GM19452 (cell line): ENCODE measurements around the gene DGKH.
"Not testable (repeated sequence)": the region's sequence is repeated elsewhere in the genome, so short reads cannot be mapped to it uniquely, and the experiment has no call there.

ENCODE experiments used
- ATAC-seq: cut with Tn5 transposase; IDR thresholded peaks from one replicate; pipeline ENCODE4 v1.9.1; 2021; ENCODE audit not compliant: unreplicated experiment

DGKH gene

DNA sequence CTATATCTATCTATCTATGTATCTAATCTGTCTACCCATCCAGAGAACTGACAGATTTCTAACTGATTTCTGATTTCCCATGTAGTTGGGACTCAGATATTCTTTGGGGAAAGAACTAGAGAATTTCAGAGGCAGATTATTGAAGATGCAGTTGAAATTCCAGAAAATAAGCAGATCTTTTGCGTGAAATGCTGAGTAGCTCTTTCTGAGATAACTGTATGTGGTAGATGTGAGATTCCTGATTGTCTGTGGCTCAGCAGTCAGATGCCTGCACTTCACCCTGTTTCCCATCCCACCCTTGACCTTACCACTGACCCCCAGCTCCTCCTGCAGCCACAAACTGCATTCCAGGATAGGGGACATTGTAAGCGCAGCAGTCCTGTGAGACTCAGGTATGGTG lies 61.5 kb downstream of the DGKH start:
- no peak for ATAC-seq

DNA sequence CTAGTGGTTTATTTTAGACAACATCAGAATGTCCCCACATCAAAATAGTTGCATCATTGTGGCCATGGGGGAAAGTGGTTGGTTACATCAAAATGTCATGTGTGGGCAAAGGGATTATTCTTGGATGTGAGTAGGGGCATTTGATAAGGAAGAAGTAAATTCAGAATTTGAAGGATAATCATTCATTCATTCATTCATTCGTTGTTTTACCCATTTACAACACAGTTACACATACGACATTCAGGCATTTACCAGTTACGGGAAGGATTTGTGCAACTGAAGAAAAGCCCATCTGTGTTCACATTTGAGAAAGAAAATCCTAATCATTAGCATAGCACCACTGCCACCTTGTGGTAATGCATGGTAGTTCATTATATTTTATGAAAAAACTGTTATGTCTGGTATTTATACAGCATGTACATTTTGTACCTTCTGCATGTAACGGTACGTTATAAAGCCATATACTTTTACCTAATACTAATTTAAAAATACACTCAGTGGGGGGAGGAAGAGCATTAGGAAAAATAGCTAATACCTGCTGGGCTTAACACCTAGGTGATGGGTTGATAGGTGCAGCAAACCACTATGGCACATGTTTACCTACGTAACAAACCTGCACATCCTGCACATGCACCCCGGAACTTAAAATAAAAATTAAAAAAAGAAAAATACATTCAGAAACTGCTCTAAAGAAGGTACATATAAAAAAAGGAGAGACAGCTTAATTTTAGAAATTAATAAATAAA lies 62.1 kb downstream of the DGKH start:
- no peak for ATAC-seq

DNA sequence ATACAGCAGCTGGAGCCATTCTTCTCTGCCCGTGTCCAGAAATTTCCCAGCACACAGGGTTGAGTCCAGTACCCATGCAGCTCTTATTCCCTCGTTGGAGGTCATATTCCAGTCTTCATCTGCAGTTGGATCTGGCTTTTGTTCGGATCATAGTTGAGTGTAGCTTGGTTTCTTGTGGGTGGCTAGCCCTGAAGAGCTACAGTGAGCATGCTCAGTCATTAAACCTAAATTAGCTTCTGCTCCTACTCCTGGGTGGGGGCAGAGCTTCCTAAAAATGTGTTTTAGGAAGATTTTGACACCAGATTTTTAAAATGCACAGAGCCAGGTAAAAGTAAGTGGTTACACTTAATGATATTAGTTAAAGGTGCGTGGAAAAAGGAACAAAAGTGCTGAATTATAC lies 64.4 kb downstream of the DGKH start:
- no peak for ATAC-seq

DNA sequence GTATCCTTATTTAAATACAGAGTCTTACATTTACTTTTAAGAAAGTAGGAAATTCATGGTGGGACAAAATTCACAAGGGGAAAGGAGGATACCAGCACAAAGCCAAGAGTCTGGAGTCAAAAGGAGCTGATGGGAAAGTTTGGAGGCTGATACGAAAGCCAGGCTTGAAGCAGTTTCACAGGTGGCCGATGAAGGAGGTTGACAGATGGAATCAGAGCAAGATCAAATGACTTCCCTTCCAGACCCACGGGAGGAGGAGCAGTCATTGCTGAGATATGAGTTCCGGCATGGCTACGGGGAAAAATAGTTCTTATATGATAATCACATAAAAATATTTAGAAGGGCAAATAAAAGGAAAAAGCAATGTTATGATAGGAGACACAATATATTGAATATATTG lies 65.0 kb downstream of the DGKH start:
- no peak for ATAC-seq

DNA sequence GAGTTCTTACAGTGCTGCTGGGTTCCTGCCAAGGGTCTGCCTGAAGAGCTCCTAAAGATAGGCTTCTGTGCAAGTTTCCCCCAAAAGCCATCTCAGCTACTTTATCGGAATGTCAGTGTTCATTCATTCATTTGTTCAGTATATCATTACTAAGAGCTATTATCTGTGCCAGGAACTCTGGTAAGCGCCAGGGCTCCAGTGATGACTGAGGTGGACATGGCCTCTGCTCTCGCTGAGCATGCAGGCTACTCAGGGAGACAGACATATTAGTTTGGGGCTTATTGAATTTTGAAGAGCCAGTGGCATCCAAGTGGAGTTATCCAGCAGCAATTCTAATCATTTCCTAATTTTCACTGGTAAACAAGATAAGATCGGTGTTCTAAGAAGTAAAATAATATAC lies 65.8 kb downstream of the DGKH start:
- no peak for ATAC-seq

DNA sequence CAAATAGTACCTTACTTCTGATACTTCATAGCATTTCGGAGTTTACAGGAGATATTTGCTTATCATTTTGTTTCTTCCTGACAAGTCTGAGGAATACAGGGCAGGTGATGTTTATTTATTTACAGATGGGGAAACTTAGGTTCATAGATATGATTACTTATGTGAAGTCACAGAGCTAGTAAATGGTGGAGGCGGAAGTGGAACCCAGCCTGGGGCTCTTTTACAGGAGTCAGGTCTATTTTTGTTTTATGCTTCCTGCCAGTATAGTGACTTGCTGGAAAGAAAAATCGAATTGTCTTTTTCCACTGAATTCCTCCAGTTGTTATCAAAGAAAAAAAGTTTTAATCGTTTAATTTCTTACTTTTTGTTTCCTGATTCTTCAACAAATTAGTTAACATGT lies 66.5 kb downstream of the DGKH start:
- ATAC-seq = no peak

DNA sequence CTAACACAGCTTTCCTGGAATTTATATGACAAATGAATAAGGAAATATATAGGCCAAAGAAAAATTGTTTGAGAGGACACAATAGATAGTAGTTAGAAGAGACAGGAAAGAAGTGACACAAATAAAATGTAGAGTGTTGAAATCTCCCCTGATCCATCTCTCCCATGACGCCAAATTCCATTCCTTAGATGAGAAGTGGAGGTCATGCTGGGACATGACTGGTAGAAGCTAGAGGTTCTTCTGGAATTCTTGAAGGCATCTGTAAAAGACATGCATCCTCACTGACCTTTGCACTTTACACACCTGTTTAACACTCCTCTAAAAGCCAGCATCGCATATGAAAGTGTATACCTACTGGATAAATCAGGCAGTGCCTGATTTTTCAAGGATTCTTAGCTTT lies 67.8 kb downstream of the DGKH start:
- no peak for ATAC-seq

DNA sequence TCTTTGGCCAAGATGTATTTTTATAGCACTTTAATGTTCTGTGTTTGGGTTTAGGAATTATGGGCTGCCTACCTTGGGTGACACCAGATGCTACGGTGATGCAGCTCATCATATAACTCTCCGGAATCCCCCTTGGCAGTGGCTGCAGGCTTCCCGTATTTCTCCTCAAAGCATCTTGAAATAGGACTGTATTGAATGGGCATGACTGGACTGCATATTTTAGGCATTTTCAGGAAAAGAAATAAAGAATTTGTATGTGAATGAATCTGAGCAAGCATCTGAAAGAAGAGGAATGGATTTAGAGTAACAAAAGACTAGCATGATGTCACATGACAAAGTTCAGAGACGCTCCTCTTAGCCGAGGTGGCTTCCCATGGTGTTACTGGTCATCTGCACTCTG lies 70.6 kb downstream of the DGKH start:
- ATAC-seq = no peak

DNA sequence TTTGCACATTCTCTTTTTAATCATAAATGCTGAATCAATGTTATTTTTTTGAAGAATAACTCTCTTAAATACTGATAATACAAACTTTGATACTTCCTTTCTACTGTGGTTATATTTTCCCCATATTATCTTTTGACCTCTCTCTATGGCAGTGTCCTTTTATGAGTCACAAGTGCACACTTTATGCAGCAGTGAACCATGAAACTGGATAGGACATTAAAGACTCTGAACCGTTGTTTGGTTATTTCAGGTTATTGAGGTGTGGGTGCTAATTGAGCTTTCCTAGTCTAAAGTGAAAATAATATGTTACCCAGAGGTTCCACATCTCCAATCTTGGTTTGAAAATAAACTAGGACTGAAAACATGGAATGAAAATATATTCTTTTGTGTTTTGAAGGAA lies 71.4 kb downstream of the DGKH start:
- no peak for ATAC-seq

DNA sequence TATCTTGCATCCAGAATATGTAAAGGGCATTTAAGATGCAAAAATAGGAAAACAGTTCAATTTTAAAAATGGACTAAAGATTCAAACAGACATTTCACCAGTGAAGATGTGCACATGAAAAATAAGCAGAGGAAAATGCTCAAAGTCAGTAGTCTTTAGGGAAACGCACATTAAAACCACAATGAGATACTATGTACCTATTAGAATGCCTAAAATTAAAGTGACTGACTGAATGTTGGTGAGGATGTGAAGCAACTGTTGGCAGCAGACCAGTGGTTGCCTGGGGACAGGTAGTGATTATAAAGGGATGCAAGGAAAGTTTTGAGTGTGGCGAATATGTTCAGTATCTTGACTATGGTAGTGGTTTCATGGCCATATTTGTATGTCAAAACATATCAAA lies 75.2 kb downstream of the DGKH start:
- no peak for ATAC-seq

DNA sequence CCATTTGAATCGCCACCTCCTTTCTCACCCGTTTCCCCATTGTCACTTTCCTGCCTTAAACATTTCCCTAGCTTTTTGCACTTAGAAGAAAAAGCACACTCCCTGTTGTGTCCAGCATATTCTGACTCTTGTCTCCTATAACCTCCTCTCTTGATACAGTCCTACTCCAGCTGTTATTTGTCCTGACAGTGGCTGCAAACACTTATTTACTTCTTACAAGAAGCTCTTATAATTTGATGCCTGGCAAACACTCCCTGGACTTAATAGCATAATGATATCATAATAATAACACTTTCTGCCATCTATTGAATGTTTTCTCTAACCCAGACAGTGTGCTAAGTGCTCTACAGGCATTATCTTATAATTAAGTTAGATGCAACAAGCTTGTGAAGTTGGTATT lies 76.6 kb downstream of the DGKH start:
- ATAC-seq = no peak

DNA sequence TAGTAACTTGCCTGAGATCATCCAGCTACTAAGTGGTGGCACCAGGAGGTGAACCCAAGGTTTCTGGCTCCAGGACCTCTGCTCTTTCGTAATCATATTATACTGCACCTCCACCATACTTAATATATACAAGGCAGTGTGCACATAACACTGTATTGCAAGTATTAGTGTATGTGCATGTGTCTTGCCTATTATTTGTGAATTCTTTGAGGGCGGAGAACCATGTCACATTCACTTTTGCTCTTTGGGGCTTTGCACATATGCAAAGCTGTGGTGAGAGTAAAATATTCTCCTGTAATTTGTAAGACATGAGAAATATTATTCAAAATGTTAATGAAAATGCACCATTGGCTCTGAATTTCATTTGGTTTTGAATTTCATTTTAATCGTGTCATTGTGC lies 78.6 kb downstream of the DGKH start:
- no peak for ATAC-seq

DNA sequence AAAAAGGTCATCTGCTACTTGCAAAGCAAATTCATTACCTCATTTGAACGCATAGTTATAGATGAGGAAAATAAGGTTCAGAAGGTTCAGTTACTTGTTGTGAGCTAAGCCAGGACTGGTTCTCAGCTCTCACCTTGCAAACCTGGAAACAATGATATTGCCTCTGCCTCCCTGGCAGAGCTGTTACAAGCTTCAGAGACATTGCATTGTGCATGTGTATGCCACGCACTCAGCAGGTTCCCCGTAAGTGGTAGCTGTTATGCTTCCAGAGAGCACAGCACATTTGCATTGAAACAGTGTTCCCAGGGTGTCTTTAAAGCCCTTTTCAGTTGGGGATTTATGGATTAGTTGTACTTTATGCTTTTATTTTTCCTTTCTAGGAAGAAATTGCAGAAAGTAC lies 80.6 kb downstream of the DGKH start:
- no peak for ATAC-seq

DNA sequence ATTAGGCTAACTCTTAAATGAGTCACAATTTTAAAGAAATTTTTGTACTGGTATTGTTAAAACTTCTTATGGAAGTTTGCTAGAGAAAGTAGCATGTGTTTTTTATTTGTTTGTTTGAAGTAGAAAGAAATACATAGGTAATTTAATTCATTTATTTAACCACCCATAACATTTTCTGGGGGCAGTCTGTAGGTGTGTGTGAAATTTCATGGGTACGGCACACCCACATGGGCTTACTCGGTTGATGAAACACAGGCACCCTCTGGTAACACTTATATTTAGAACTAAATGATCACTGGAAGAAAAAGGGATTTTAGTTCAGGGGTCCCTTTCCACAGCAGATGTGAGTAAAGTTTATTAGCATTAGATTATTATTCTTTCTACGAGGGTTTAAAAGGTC lies 88.1 kb downstream of the DGKH start:
- ATAC-seq = no peak

DNA sequence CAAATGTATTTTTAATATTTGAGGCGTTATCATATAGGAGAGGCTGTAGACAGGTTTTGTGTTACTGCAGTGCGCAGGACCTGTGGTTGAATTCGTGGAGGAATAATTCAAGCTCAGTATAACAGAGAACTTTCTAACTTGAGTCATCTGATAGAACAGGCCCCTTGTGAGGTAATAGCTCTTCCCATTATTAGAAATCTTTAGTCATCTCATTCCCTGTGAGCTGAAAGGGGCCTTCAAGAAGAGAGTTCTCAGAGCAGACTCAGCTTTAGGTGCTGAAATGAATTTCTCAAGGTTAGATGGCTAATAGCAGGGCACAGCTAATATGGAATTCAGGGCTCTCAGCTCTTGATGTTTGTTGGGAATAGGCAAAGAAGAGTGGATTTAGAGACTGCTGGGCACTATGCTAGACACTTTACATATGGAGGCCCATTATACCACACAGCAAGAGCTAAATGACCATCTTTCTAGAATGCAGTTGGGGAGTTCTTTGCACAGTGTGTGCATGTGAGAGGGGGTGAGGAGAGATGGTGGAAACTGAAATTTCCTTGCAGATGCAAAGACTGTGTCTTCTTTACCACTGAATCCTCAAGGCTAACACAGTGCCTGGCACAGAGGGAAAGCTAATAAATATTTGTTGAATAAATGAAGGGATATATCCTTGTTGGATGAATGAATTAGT lies 89.5 kb downstream of the DGKH start:
- ATAC-seq = no peak

DNA sequence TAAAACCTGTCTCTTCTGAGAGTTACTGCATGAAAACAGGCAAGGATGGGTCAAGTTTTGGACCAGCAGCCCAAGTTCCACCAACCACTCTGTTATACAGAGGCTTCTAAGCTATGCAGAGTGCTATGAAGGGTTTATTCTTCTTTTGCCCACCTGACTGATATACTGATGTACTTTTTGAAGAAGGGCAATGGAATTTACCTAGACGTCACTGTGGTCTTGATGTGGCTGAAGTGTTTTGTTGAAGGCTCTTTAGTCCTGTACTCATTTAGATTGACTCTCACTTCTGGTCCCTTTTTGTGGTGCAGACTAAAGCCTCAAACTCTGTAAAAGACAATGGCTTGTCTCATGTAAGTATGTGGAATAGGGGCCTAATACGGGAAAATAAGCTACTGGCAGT lies 92.0 kb downstream of the DGKH start:
- ATAC-seq = no peak

DNA sequence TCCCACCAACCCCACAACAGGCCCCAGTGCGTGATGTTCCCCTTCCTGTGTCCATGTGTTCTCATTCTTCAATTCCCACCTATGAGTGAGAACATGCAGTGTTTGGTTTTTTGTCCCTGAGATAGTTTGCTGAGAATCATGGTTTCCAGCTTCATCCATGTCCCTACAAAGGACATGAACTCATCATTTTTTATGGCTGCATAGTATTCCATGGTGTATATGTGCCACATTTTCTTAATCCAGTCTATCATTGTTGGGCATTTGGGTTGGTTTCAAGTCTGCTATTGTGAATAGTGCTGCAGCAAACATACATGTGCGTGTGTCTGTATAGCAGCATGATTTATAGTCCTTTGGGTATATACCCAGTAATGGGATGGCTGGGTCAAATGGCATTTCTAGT lies 92.6 kb downstream of the DGKH start:
- ATAC-seq = not testable (repeated sequence)

DNA sequence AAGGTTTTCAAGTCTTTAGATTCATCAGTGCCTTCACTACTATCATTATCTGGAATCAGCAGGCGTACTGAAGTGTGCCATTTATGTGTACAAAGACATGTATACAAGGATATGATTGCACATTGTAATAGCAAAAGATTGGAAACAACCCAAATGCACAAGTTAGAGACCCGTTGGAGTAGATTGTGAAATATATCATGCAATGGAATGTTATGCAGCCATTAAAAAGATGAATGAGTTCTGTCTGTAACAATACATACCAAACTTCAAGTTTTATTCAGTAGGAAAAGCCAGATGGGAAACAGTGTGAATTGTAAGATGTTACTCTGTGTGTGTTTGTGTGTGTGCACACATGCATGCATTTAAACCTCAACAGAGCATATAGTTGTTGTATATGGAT lies 97.9 kb downstream of the DGKH start:
- ATAC-seq = no peak

DNA sequence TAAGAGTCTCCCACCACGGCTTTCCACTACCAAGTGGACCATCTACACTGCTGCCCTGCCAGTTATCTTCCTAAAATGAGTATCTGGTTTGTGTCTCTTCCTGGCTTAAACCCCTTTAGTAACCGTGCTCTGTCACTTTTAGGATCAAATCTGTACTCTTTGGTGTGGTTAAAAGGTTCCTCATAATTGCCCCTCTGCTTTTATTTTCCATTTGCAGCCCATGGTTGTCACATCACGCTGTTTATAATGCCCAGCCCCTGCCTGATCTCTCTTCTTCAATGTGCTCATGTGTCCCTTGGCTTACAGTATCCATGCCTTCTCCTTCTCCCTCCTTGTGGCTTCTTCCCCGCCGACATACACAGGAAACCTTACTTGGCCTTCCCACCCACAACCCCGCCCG lies 100.1 kb downstream of the DGKH start:
- ATAC-seq = no peak

DNA sequence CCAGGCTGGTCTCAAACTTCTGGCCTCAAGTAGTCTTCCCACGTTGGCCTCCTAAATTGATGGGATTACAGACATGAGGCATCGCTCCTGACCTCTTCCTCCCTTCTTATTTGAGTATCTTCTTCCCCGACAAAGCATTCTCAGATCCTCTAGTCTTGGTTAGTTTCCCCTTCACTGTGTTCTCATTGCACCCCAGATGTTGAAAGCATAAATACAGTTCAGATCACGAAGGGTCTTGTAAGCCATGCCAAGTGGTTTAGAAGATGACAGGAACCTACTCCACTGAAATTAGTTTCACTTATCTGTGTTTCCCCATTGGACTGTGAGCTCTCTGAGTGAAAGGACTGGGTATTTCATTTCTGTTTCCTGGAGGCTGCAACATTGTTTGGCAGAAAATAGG lies 100.7 kb downstream of the DGKH start:
- ATAC-seq = no peak

DNA sequence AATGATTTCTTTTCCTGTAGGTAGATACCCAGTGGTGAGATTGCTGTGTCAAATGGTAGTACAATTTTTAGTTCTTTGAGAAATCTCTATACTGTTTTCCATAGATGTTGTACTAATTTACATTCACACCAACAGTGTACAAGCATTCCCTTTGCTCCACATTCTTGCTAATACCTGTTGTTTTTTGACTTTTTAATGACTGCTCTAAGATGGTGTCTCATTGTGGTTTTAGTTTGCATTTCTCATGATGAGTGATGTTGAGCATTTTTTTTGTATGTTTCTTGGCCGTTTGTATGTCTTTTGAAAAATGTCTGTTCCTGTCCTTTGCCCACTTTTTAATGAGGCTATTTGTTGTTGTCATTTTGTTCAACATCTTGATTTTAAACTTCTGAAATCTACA lies 103.3 kb downstream of the DGKH start:
- no peak for ATAC-seq

DNA sequence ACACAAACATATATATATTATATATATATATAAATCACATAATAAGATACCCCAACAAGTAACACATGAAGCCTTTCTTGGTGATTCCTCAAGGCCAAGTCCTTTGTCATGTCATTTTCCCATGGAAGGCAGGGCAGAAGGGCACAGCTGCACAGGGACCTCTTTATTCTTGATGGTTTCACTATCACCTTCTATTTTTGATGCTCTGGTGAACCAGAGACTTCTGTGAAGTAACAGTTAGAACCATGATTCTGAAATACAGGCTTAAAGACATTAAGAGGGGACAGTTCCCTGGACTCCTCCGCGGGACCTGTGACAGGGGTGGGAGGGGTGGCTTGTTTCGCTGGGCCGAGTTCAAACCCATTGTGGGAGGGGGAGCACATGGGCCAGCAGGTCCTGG lies 104.0 kb downstream of the DGKH start:
- no peak for ATAC-seq
